ENCODE results near the gene RAB4B. TPM values are rescaled to one million over a fixed set of nuclear protein-coding genes. Genes with fewer than 3 reads are reported as not detected.

RAB4B gene
- total RNA-seq, 1 donor from 2014 or later = 43.2 TPM

- TF ChIP-seq CTCF (IDR thresholded peaks at IDR 0.05; ENCODE audit: partially characterized antibody, unreplicated experiment) = no peak
- no peak for DNase-seq
- H3K27me3 Mint-ChIP-seq (ENCODE audit: unreplicated experiment) = peaks cover 4% of the 10 kb centered on the region
- peak overlapping the region; percentile 99 for H3K27ac Mint-ChIP-seq (ENCODE audit: unreplicated experiment)
- peaks cover 7% of the 10 kb centered on the region for H3K4me1 Mint-ChIP-seq (ENCODE audit: low read depth, unreplicated experiment)
- H3K4me3 Mint-ChIP-seq (ENCODE audit: unreplicated experiment) = no peak overlapping the region
- no peaks in the 10 kb centered on the region for H3K36me3 Mint-ChIP-seq (ENCODE audit: unreplicated experiment)
- H3K9me3 Mint-ChIP-seq (ENCODE audit: unreplicated experiment) = peaks cover 13% of the 10 kb centered on the region
Measured at GRCh38 chr19:40776364-40776763, 1.7 kb upstream of the RAB4B start.

- H3K27ac Mint-ChIP-seq (ENCODE audit: unreplicated experiment) = peak overlapping the region; percentile 99
- peak overlapping the region; percentile 93 for H3K4me3 Mint-ChIP-seq (ENCODE audit: unreplicated experiment)
- peaks cover 13% of the 10 kb centered on the region for H3K9me3 Mint-ChIP-seq (ENCODE audit: unreplicated experiment)
- peaks cover 4% of the 10 kb centered on the region for H3K27me3 Mint-ChIP-seq (ENCODE audit: unreplicated experiment)
- peak; percentile 88 for DNase-seq
- no peaks in the 10 kb centered on the region for H3K36me3 Mint-ChIP-seq (ENCODE audit: unreplicated experiment)
- TF ChIP-seq CTCF (IDR thresholded peaks at IDR 0.05; ENCODE audit: partially characterized antibody, unreplicated experiment) = no peak
- H3K4me1 Mint-ChIP-seq (ENCODE audit: low read depth, unreplicated experiment) = peaks cover 7% of the 10 kb centered on the region
Measured at GRCh38 chr19:40776932-40777644, 959 bp upstream of the RAB4B start.

GRCh38 chr19:40777645-40777936 lies 456 bp upstream of the RAB4B start:
- peaks cover 7% of the 10 kb centered on the region for H3K4me1 Mint-ChIP-seq (ENCODE audit: low read depth, unreplicated experiment)
- peak overlapping the region; percentile 99 for H3K27ac Mint-ChIP-seq (ENCODE audit: unreplicated experiment)
- peaks cover 4% of the 10 kb centered on the region for H3K27me3 Mint-ChIP-seq (ENCODE audit: unreplicated experiment)
- no peak for TF ChIP-seq CTCF (IDR thresholded peaks at IDR 0.05; ENCODE audit: partially characterized antibody, unreplicated experiment)
- H3K4me3 Mint-ChIP-seq (ENCODE audit: unreplicated experiment) = peak overlapping the region; percentile 93
- no peak for DNase-seq
- peaks cover 13% of the 10 kb centered on the region for H3K9me3 Mint-ChIP-seq (ENCODE audit: unreplicated experiment)
- H3K36me3 Mint-ChIP-seq (ENCODE audit: unreplicated experiment) = no peaks in the 10 kb centered on the region

- DNase-seq = no peak
- Mint-ChIP-seq H3K27ac (ENCODE audit: unreplicated experiment) (peak overlapping the region; percentile 86), H3K4me1 (ENCODE audit: low read depth, unreplicated experiment) (peaks cover 7% of the 10 kb centered on the region), H3K9me3 (ENCODE audit: unreplicated experiment) (peaks cover 13% of the 10 kb centered on the region), H3K4me3 (ENCODE audit: unreplicated experiment) (peak overlapping the region; percentile 93), H3K36me3 (ENCODE audit: unreplicated experiment) (no peaks in the 10 kb centered on the region), H3K27me3 (ENCODE audit: unreplicated experiment) (peaks cover 7% of the 10 kb centered on the region)
- TF ChIP-seq CTCF (IDR thresholded peaks at IDR 0.05; ENCODE audit: partially characterized antibody, unreplicated experiment) = no peak
Measured at GRCh38 chr19:40778706-40779284, 748 bp downstream of the RAB4B start.

- Mint-ChIP-seq H3K4me1 (ENCODE audit: low read depth, unreplicated experiment) (peaks cover 7% of the 10 kb centered on the region), H3K36me3 (ENCODE audit: unreplicated experiment) (no peaks in the 10 kb centered on the region)
Measured at GRCh38 chr19:40780582-40780981, 2.5 kb downstream of the RAB4B start.

More at GRCh38 chr19:40780582-40780981, 2.5 kb downstream of the RAB4B start:
- Mint-ChIP-seq H3K4me3 (ENCODE audit: unreplicated experiment) (no peak overlapping the region), H3K9me3 (ENCODE audit: unreplicated experiment) (peaks cover 15% of the 10 kb centered on the region), H3K27ac (ENCODE audit: unreplicated experiment) (no peak overlapping the region), H3K27me3 (ENCODE audit: unreplicated experiment) (peaks cover 7% of the 10 kb centered on the region)
- TF ChIP-seq CTCF (IDR thresholded peaks at IDR 0.05; ENCODE audit: partially characterized antibody, unreplicated experiment) = no peak
- DNase-seq = no peak
